H1 (cell line): ENCODE results near the gene MAOA. TPM values are rescaled to one million over a fixed set of nuclear protein-coding genes. Genes with fewer than 3 reads are reported as not detected.
"Not testable (repeated sequence)": the region's sequence is repeated elsewhere in the genome, so short reads cannot be mapped to it uniquely, and the experiment has no call there.

ENCODE experiments used
- CTCF ChIA-PET: fragments of 300-600 bp; sonication (Branson Sonifier 250); formaldehyde crosslinking; loops from one replicate; lab custom pipeline; 2021; ENCODE audit not compliant: partially characterized antibody; lab: Charles Lee
- POLR2A ChIA-PET: fragments of 300-600 bp; sonication (Branson Sonifier 250); formaldehyde crosslinking; loops from one replicate; lab custom pipeline; 2021; ENCODE audit warnings: inconsistent platforms; ENCODE audit not compliant: partially characterized antibody; lab: Charles Lee
- DNase-seq, 2 experiments: peaks; one replicate each; pipeline versions ENCODE4 v3.0.0 to v3.0.0-alpha.2; 2010 to 2022; ENCODE audit warnings: low spot score in 2 of 2, low read depth in 1 of 2, mixed read lengths in 1 of 2
- FAIRE-seq: peaks from 2 replicates; lab custom pipeline; 2011; peaks lifted over from hg19 to GRCh38; lab: Jason Lieb, UNC
- H2AFZ ChIP-seq: 2 replicates; pipeline ENCODE4 v1.8.1; 2012; ENCODE audit warnings: low read length, inconsistent platforms
- H2AK5ac ChIP-seq: 2 replicates; pipeline ENCODE4 v1.6.1; 2013; ENCODE audit warnings: low read depth, low read length
- H2BK120ac ChIP-seq: replicated peaks from 2 replicates; pipeline ENCODE3; 2013; ENCODE audit warnings: low read depth, low read length, inconsistent platforms
- H2BK12ac ChIP-seq: 2 replicates; pipeline ENCODE4 v1.6.1; 2013; ENCODE audit warnings: low read depth, low read length
- H2BK15ac ChIP-seq: 2 replicates; pipeline ENCODE4 v1.6.1; 2013; ENCODE audit warnings: low read length
- H2BK20ac ChIP-seq: 2 replicates; pipeline ENCODE4 v1.6.1; 2013; ENCODE audit warnings: low read length
- H2BK5ac ChIP-seq: 2 replicates; pipeline ENCODE4 v1.6.1; 2013; ENCODE audit warnings: low read depth, low read length
- H3K14ac ChIP-seq: 2 replicates; pipeline ENCODE4 v1.6.1; 2013; ENCODE audit warnings: inconsistent platforms; ENCODE audit not compliant: insufficient read length
- H3K18ac ChIP-seq: 2 replicates; pipeline ENCODE4 v1.6.1; 2013; ENCODE audit warnings: low read length; ENCODE audit errors: extremely low read depth
- H3K23ac ChIP-seq: 2 replicates; pipeline ENCODE4 v1.6.1; 2013; ENCODE audit warnings: inconsistent platforms; ENCODE audit not compliant: insufficient read length
- H3K23me2 ChIP-seq: 2 replicates; pipeline ENCODE4 v1.6.1; 2013; ENCODE audit warnings: low read depth, low read length
- H3K27ac ChIP-seq: 2 replicates; pipeline ENCODE4 v1.6.1; 2011; ENCODE audit warnings: low read depth, low read length, inconsistent platforms
- H3K27me3 ChIP-seq, 4 experiments: replicated peaks in 1 of 4; 1 replicate in 1 of 4; 2 replicates in 3 of 4; pipeline versions ENCODE4 v1.6.1 to v1.8.1; 2011 to 2013; ENCODE audit warnings: low read length in 3 of 4, mild to moderate bottlenecking in 3 of 4, inconsistent platforms in 2 of 4, mixed read lengths in 2 of 4, moderate library complexity in 1 of 4; ENCODE audit not compliant: control insufficient read depth in 3 of 4, insufficient read depth in 3 of 4; ENCODE audit errors: extremely low read depth in 1 of 4
- H3K36me3 ChIP-seq, 4 experiments: 2 replicates each; pipeline versions ENCODE4 v1.6.1 to v1.8.1; 2011 to 2013; ENCODE audit warnings: mild to moderate bottlenecking in 4 of 4, low read length in 3 of 4, moderate library complexity in 2 of 4, control low read depth in 1 of 4, inconsistent platforms in 1 of 4; ENCODE audit not compliant: insufficient read depth in 4 of 4, control insufficient read depth in 2 of 4
- H3K4ac ChIP-seq: replicated peaks from 2 replicates; pipeline ENCODE3; 2013; ENCODE audit warnings: low read length, low read depth, mixed read lengths, inconsistent platforms; ENCODE audit not compliant: insufficient read length
- H3K4me1 ChIP-seq, 4 experiments: replicated peaks in 1 of 4; 1 replicate in 1 of 4; 2 replicates in 3 of 4; pipeline versions ENCODE4 v1.6.1 to v1.8.1; 2011 to 2013; ENCODE audit warnings: low read length in 3 of 4, inconsistent platforms in 2 of 4, mixed read lengths in 1 of 4; ENCODE audit not compliant: insufficient read depth in 4 of 4, control insufficient read depth in 3 of 4
- H3K4me2 ChIP-seq, 2 experiments: 2 replicates each; pipeline versions ENCODE4 v1.6.1 to v1.8.1; 2011 to 2013; ENCODE audit warnings: low read depth in 2 of 2, low read length in 2 of 2, control low read depth in 1 of 2, inconsistent platforms in 1 of 2, mild to moderate bottlenecking in 1 of 2; ENCODE audit not compliant: insufficient read depth in 1 of 2
- H3K4me3 ChIP-seq, 4 experiments: fragments of 200-600, 300-600 bp in 1 of 4; sonication (generic), shearing (Covaris generic), sonication (Bioruptor Twin) in 1 of 4; 2 replicates each; pipeline versions ENCODE4 v1.5.1 to v1.8.1; 2011 to 2016; ENCODE audit warnings: low read length in 4 of 4, low read depth in 3 of 4, control low read depth in 2 of 4, inconsistent platforms in 2 of 4, mild to moderate bottlenecking in 2 of 4, mixed read lengths in 1 of 4, moderate library complexity in 1 of 4; ENCODE audit not compliant: insufficient read depth in 2 of 4; ENCODE audit errors: extremely low read depth in 1 of 4
- H3K56ac ChIP-seq: replicated peaks from 2 replicates; pipeline ENCODE3; 2013; ENCODE audit warnings: low read depth, mild to moderate bottlenecking, mixed read lengths, low read length, inconsistent platforms; ENCODE audit not compliant: insufficient read length
- H3K79me1 ChIP-seq: 2 replicates; pipeline ENCODE4 v1.6.1; 2013; ENCODE audit warnings: low read depth, low read length, control low read depth
- H3K79me2 ChIP-seq, 2 experiments: 2 replicates each; pipeline versions ENCODE4 v1.6.1 to v1.8.1; 2012 to 2013; ENCODE audit warnings: low read length in 2 of 2, mild to moderate bottlenecking in 2 of 2, inconsistent platforms in 1 of 2; ENCODE audit not compliant: insufficient read depth in 2 of 2, control insufficient read depth in 1 of 2
- H3K9ac ChIP-seq, 4 experiments: replicated peaks in 1 of 4; 1 replicate in 1 of 4; 2 replicates in 3 of 4; pipeline versions ENCODE4 v1.6.1 to v1.8.1; 2011 to 2013; ENCODE audit warnings: low read depth in 3 of 4, low read length in 3 of 4, control low read depth in 2 of 4, mild to moderate bottlenecking in 2 of 4, moderate library complexity in 2 of 4, inconsistent platforms in 1 of 4; ENCODE audit errors: extremely low read depth in 1 of 4
- H3K9me3 ChIP-seq, 2 experiments: 2 replicates each; pipeline versions ENCODE4 v1.6.1 to v1.8.1; 2012 to 2013; ENCODE audit warnings: mild to moderate bottlenecking in 2 of 2, moderate library complexity in 2 of 2, control low read depth in 1 of 2, inconsistent platforms in 1 of 2, low read depth in 1 of 2, low read length in 1 of 2, mixed read lengths in 1 of 2; ENCODE audit not compliant: insufficient read depth in 2 of 2
- H4K20me1 ChIP-seq, 2 experiments: replicated peaks in 1 of 2; 2 replicates each; pipeline versions ENCODE3 to v1.8.1; 2011 to 2013; ENCODE audit warnings: inconsistent platforms in 2 of 2, low read length in 2 of 2, mild to moderate bottlenecking in 1 of 2; ENCODE audit not compliant: insufficient read depth in 2 of 2, control insufficient read depth in 1 of 2
- H4K5ac ChIP-seq: 2 replicates; pipeline ENCODE4 v1.6.1; 2013; ENCODE audit warnings: low read length, low read depth, mixed read lengths, inconsistent platforms; ENCODE audit not compliant: insufficient read length
- H4K8ac ChIP-seq: 2 replicates; pipeline ENCODE4 v1.8.0; 2013; ENCODE audit warnings: mild to moderate bottlenecking, moderate library complexity, low read length, inconsistent platforms; ENCODE audit not compliant: insufficient read depth; ENCODE audit errors: extremely low read depth
- H4K91ac ChIP-seq: replicated peaks from 2 replicates; pipeline ENCODE3; 2013; ENCODE audit warnings: low read length, mixed read lengths, inconsistent platforms; ENCODE audit not compliant: insufficient read length
- WGBS, 2 experiments: shearing (Covaris generic) in 1 of 2; methylation state at CpG; one replicate each; pipeline versions ENCODE4 v1.1.6 to v1.1.7; 2013 to 2015; ENCODE audit warnings: low lambda C conversion rate in 2 of 2, mixed read lengths in 2 of 2, inconsistent platforms in 1 of 2, low coverage in 1 of 2, missing lambda C conversion rate in 1 of 2; ENCODE audit not compliant: insufficient replicate concordance in 2 of 2, insufficient coverage in 1 of 2, insufficient read length in 1 of 2; ENCODE audit errors: extremely low coverage in 1 of 2, missing lambda C conversion rate in 1 of 2; 5-methylcytosine and 5-hydroxymethylcytosine counted together
- polyA plus RNA-seq, 7 experiments: library from polyadenylated mRNA; depleted of rRNA in 3 of 7; stranded (reverse) in 5 of 7; unstranded in 2 of 7; fragments of >200 nt in 5 of 7; fragments of 200-250 nt in 2 of 7; gene quantifications; 1 replicate in 5 of 7; 2 replicates in 1 of 7; 4 replicates in 1 of 7; pipeline versions ENCODE4 v1.2.1 to v1.2.3, GENCODE V29; 2011 to 2013; ENCODE audit warnings: missing spikeins in 2 of 7, mixed read lengths in 2 of 7
- total RNA-seq: library from RNA; stranded (reverse); fragmentation: NEBNext Ultra II Directional; extraction: Animal tissue kit (Norgen Biotek cat#: 25700); gene quantifications from 2 replicates; pipeline ENCODE4 v1.2.1, GENCODE V29; 2021

Gene MAOA
- total and polyA plus RNA-seq, 2 of the 8 experiments (the other 6 are each of a cell fraction or from before 2014, with no cell fraction given), result 2.6 to 8.2 TPM

GRCh38 chrX:43675965-43676628 is 20.0 kb downstream of the MAOA start:
- H3K79me2 ChIP-seq, H2AK5ac ChIP-seq, DNase-seq, H3K56ac ChIP-seq, H3K23ac ChIP-seq, H3K9me3 ChIP-seq, H3K14ac ChIP-seq, H2BK12ac ChIP-seq, H3K27me3 ChIP-seq, H2BK20ac ChIP-seq, H4K20me1 ChIP-seq, H3K4me2 ChIP-seq, H2BK15ac ChIP-seq, H3K36me3 ChIP-seq, H3K27ac ChIP-seq, H3K4me1 ChIP-seq, H4K91ac ChIP-seq, H3K4me3 ChIP-seq, H4K5ac ChIP-seq, H3K9ac ChIP-seq, H3K23me2 ChIP-seq, CTCF ChIA-PET, H3K79me1 ChIP-seq, H3K4ac ChIP-seq, H2AFZ ChIP-seq, H2BK120ac ChIP-seq, FAIRE-seq, H3K18ac ChIP-seq, H4K8ac ChIP-seq, H2BK5ac ChIP-seq, POLR2A ChIA-PET: not testable (repeated sequence)
- 69% methylated on average over 8 of the region's 19 CpGs; no CpG with 5 or more reads in 1 of the 2 experiments for WGBS, 2 experiments
